ENCODE data around the gene ANO2.

ANO2 gene

GRCh38 chr12:5589054-5589453, 356.0 kb downstream of the ANO2 start:
- Histone ChIP-seq H3K9ac (no peak overlapping the region), H3K4me2 (no peak overlapping the region), H3K79me2 (ENCODE audit: insufficient read depth, low read depth) (no peaks in the 10 kb centered on the region), H3K4me1 (ENCODE audit: low read depth, poor library complexity, severe bottlenecking) (no peaks in the 10 kb centered on the region), H3K27me3 (ENCODE audit: insufficient read depth, low read depth) (no peaks in the 10 kb centered on the region), H4K20me1 (ENCODE audit: insufficient read depth) (no peaks in the 10 kb centered on the region), H3K36me3 (ENCODE audit: insufficient read depth) (no peaks in the 10 kb centered on the region), H3K27ac (no peak overlapping the region), H2AFZ (ENCODE audit: low read depth) (no peak overlapping the region), H3K4me3 (IDR thresholded peaks at IDR 0.05; ENCODE audit: insufficient read depth, low read depth, low read length) (no peak overlapping the region)
- no peak for TF ChIP-seq CTCF (conservative IDR thresholded peaks at IDR 0.05; ENCODE audit: low read depth, low read length)

DNA sequence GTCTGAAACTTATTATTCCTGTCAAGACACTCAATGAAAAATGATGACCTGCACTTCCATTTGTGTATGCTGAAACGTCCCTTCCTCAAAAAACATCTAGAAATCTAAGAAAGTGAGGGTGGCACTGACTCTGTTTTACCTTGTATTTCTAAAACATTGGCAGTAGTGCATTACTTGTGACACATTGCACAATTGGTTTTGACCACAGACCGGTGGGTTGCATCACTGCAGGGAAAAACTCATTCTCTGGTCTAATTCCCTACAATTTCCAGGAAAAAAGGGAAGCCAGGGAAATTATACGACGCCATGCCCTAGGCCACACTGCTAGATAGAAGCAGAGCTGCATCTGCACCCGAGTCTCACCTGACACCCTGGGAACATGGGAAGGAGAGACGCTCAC, 356.5 kb downstream of the ANO2 start:
- no peaks in the 10 kb centered on the region for H3K4me1 ChIP-seq (ENCODE audit: low read depth, poor library complexity, severe bottlenecking)
- no peak overlapping the region for H3K27ac ChIP-seq
- no peak overlapping the region for H3K4me2 ChIP-seq
- H3K27me3 ChIP-seq (ENCODE audit: insufficient read depth, low read depth), result no peaks in the 10 kb centered on the region
- H3K4me3 ChIP-seq (IDR thresholded peaks at IDR 0.05; ENCODE audit: insufficient read depth, low read depth, low read length), result no peak overlapping the region
- no peak overlapping the region for H3K9ac ChIP-seq
- no peaks in the 10 kb centered on the region for H4K20me1 ChIP-seq (ENCODE audit: insufficient read depth)
- no peak overlapping the region for H2AFZ ChIP-seq (ENCODE audit: low read depth)
- no peak for TF ChIP-seq CTCF (conservative IDR thresholded peaks at IDR 0.05; ENCODE audit: low read depth, low read length)
- H3K36me3 ChIP-seq (ENCODE audit: insufficient read depth), result no peaks in the 10 kb centered on the region
- H3K79me2 ChIP-seq (ENCODE audit: insufficient read depth, low read depth), result no peaks in the 10 kb centered on the region

DNA sequence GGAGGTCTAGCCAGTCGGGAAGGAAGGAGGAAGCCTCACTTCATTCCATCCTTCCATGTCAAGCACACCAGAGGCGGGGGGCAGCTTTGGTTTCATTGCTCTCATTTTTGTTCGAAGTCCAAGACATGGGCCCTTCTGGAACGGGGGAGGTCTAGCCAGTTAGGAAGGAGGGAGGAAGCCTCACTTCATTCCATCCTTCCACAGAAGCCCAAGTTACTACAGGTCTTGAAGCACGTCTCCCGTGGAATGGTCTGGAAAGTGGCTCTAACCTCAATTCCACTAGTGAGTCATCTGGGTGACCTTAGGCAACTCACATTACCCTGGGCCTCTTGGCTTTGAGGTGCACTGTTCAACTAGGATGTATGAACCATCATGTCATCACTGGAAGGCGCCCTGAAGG, 356.9 kb downstream of the ANO2 start:
- Histone ChIP-seq H3K4me1 (ENCODE audit: low read depth, poor library complexity, severe bottlenecking) (no peaks in the 10 kb centered on the region), H3K27ac (no peak overlapping the region), H3K4me2 (no peak overlapping the region), H3K27me3 (ENCODE audit: insufficient read depth, low read depth) (no peaks in the 10 kb centered on the region), H3K9ac (no peak overlapping the region), H4K20me1 (ENCODE audit: insufficient read depth) (no peaks in the 10 kb centered on the region), H3K4me3 (IDR thresholded peaks at IDR 0.05; ENCODE audit: insufficient read depth, low read depth, low read length) (no peak overlapping the region), H2AFZ (ENCODE audit: low read depth) (no peak overlapping the region), H3K79me2 (ENCODE audit: insufficient read depth, low read depth) (no peaks in the 10 kb centered on the region), H3K36me3 (ENCODE audit: insufficient read depth) (no peaks in the 10 kb centered on the region)
- no peak for TF ChIP-seq CTCF (conservative IDR thresholded peaks at IDR 0.05; ENCODE audit: low read depth, low read length)

DNA sequence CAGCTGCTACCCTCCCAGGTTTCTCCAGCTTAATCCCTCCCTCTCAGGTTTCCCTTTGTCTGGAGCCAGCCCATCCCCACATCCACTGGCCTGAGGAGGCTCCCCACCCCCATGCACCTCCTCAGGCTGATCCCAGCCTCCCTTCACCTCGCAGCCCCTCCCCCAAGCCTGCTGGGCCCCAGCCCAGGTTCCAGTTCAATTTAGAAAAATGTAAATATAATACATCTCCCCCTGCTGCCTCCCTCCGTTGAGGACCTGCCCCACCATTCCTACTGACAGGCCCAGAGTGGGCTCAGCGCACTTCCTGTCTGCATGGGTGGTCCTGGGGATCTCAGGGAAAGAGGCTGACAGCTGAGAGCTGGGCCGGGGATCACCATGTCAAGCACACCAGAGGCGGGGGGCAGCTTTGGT, 357.3 kb downstream of the ANO2 start:
- no peaks in the 10 kb centered on the region for H3K27me3 ChIP-seq (ENCODE audit: insufficient read depth, low read depth)
- H3K79me2 ChIP-seq (ENCODE audit: insufficient read depth, low read depth), result no peaks in the 10 kb centered on the region
- H3K36me3 ChIP-seq (ENCODE audit: insufficient read depth), result no peaks in the 10 kb centered on the region
- no peak overlapping the region for H3K27ac ChIP-seq
- no peak for TF ChIP-seq CTCF (conservative IDR thresholded peaks at IDR 0.05; ENCODE audit: low read depth, low read length)
- no peak overlapping the region for H3K4me3 ChIP-seq (IDR thresholded peaks at IDR 0.05; ENCODE audit: insufficient read depth, low read depth, low read length)
- no peaks in the 10 kb centered on the region for H3K4me1 ChIP-seq (ENCODE audit: low read depth, poor library complexity, severe bottlenecking)
- no peak overlapping the region for H3K9ac ChIP-seq
- no peaks in the 10 kb centered on the region for H4K20me1 ChIP-seq (ENCODE audit: insufficient read depth)
- no peak overlapping the region for H3K4me2 ChIP-seq
- no peak overlapping the region for H2AFZ ChIP-seq (ENCODE audit: low read depth)

DNA sequence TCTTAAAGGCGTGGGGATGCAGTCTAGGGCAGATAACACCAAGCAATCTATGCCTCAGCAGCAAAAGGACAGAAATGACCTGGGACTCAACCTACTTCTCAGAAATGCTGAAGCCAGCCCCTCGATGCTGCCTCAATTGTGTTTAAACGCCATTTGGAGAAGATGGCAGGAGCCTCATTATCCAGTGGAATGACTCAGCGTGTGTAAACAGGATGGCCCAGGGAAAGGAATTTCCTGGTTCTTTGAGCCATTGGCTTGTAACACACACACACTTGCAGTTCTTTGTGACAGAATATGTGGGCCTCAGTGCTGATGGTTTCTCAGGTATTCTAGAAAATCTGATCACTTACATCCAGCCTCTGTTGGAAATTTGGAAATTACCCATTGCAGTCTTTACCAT, 358.9 kb downstream of the ANO2 start:
- H3K27me3 ChIP-seq (ENCODE audit: insufficient read depth, low read depth), result no peaks in the 10 kb centered on the region

More for the DNA sequence above, 358.9 kb downstream of the ANO2 start:
- no peaks in the 10 kb centered on the region for H3K36me3 ChIP-seq (ENCODE audit: insufficient read depth)
- no peak for TF ChIP-seq CTCF (conservative IDR thresholded peaks at IDR 0.05; ENCODE audit: low read depth, low read length)
- no peaks in the 10 kb centered on the region for H3K4me1 ChIP-seq (ENCODE audit: low read depth, poor library complexity, severe bottlenecking)
- no peak overlapping the region for H3K27ac ChIP-seq
- no peaks in the 10 kb centered on the region for H3K79me2 ChIP-seq (ENCODE audit: insufficient read depth, low read depth)
- no peaks in the 10 kb centered on the region for H4K20me1 ChIP-seq (ENCODE audit: insufficient read depth)
- no peak overlapping the region for H3K9ac ChIP-seq
- H3K4me2 ChIP-seq, result no peak overlapping the region
- no peak overlapping the region for H3K4me3 ChIP-seq (IDR thresholded peaks at IDR 0.05; ENCODE audit: insufficient read depth, low read depth, low read length)
- H2AFZ ChIP-seq (ENCODE audit: low read depth), result no peak overlapping the region
